Measurements from ENCODE around the gene JMJD1C. TPM values are rescaled to one million over a fixed set of nuclear protein-coding genes. Genes with fewer than 3 reads are reported as not detected.

Gene JMJD1C
- total RNA-seq, 4 donors from 2014 or later: 127 to 330 (median 208) TPM

GRCh38 chr10:63480237-63480636 is 14.5 kb upstream of the JMJD1C start:
- TF ChIP-seq CTCF (IDR thresholded peaks at IDR 0.05) (no peak), POLR2A (IDR thresholded peaks at IDR 0.05) (no peak)
- H3K4me3 ChIP-seq: no peak overlapping the region
- intact Hi-C loops (cut with DNase I; ENCODE audit: low total_unique reads): no loop called here
- H3K4me1 ChIP-seq: no peaks in the 10 kb centered on the region
- no peak overlapping the region for H3K27ac ChIP-seq
- H3K36me3 ChIP-seq: no peaks in the 10 kb centered on the region
- no peaks in the 10 kb centered on the region for H3K27me3 ChIP-seq
- H3K9me3 ChIP-seq: no peaks in the 10 kb centered on the region
- no peak for DNase-seq

GRCh38 chr10:63478564-63478963 is 12.8 kb upstream of the JMJD1C start:
- no peaks in the 10 kb centered on the region for H3K4me1 ChIP-seq
- no peaks in the 10 kb centered on the region for H3K9me3 ChIP-seq
- TF ChIP-seq POLR2A (IDR thresholded peaks at IDR 0.05) (no peak), CTCF (IDR thresholded peaks at IDR 0.05) (no peak)
- no peak overlapping the region for H3K27ac ChIP-seq
- H3K4me3 ChIP-seq: no peak overlapping the region
- no peaks in the 10 kb centered on the region for H3K27me3 ChIP-seq
- DNase-seq: no peak
- no peaks in the 10 kb centered on the region for H3K36me3 ChIP-seq
- intact Hi-C loops (cut with DNase I; ENCODE audit: low total_unique reads): no loop called here

GRCh38 chr10:63477927-63478326 is 12.2 kb upstream of the JMJD1C start:
- no peaks in the 10 kb centered on the region for H3K4me1 ChIP-seq
- intact Hi-C loops (cut with DNase I; ENCODE audit: low total_unique reads): no loop called here
- no peak for DNase-seq
- TF ChIP-seq POLR2A (IDR thresholded peaks at IDR 0.05): no peak
- TF ChIP-seq CTCF (IDR thresholded peaks at IDR 0.05): no peak
- no peaks in the 10 kb centered on the region for H3K9me3 ChIP-seq
- H3K27ac ChIP-seq: no peak overlapping the region
- H3K27me3 ChIP-seq: no peaks in the 10 kb centered on the region
- H3K4me3 ChIP-seq: no peak overlapping the region
- H3K36me3 ChIP-seq: no peaks in the 10 kb centered on the region

GRCh38 chr10:63474488-63474887 is 8.7 kb upstream of the JMJD1C start:
- no peak overlapping the region for H3K4me3 ChIP-seq
- no peak for TF ChIP-seq CTCF (IDR thresholded peaks at IDR 0.05)
- no peak for TF ChIP-seq POLR2A (IDR thresholded peaks at IDR 0.05)
- H3K4me1 ChIP-seq: no peaks in the 10 kb centered on the region
- no peaks in the 10 kb centered on the region for H3K36me3 ChIP-seq
- H3K27me3 ChIP-seq: no peaks in the 10 kb centered on the region
- H3K9me3 ChIP-seq: no peaks in the 10 kb centered on the region
- no peak overlapping the region for H3K27ac ChIP-seq
- intact Hi-C loops (cut with DNase I; ENCODE audit: low total_unique reads): no loop called here
- no peak for DNase-seq

GRCh38 chr10:63470928-63471327 is 5.2 kb upstream of the JMJD1C start:
- Histone ChIP-seq H3K4me3 (no peak overlapping the region), H3K9me3 (no peaks in the 10 kb centered on the region), H3K27ac (no peak overlapping the region), H3K4me1 (no peaks in the 10 kb centered on the region), H3K27me3 (no peaks in the 10 kb centered on the region), H3K36me3 (no peaks in the 10 kb centered on the region)
- intact Hi-C loops (cut with DNase I; ENCODE audit: low total_unique reads): no loop called here
- no peak for TF ChIP-seq CTCF (IDR thresholded peaks at IDR 0.05)
- TF ChIP-seq POLR2A (IDR thresholded peaks at IDR 0.05): no peak
- no peak for DNase-seq
